Thyroid gland (tissue), 4 donors: Measurements from ENCODE around the gene SDSL. TPM values are rescaled to one million over a fixed set of nuclear protein-coding genes. Genes with fewer than 3 reads are reported as not detected.

Source experiments
- DNase-seq, 2 donors: peaks; one replicate each; pipeline ENCODE4 v3.0.0-alpha.2; 2019
- H3K27ac ChIP-seq, 3 donors: fragments of 200-600 bp; sonication (generic); 1 replicate in 2 of 3; 2 replicates in 1 of 3; pipeline ENCODE4 v1.5.1; 2016 to 2019; ENCODE audit warnings: mild to moderate bottlenecking in 1 of 3, moderate library complexity in 1 of 3
- H3K27me3 ChIP-seq: fragments of 200-600 bp; sonication (generic); one replicate; pipeline ENCODE4 v1.5.1; 2019
- H3K36me3 ChIP-seq, 2 donors: fragments of 200-600 bp; sonication (generic); one replicate each; pipeline ENCODE4 v1.5.1; 2016 to 2019
- H3K4me1 ChIP-seq, 2 donors: fragments of 200-600 bp; sonication (generic); one replicate each; pipeline ENCODE4 v1.5.1; 2017 to 2019
- H3K4me3 ChIP-seq, 3 donors: fragments of 200-600 bp; sonication (generic); replicated peaks in 1 of 3; 1 replicate in 2 of 3; 2 replicates in 1 of 3; pipeline ENCODE4 v1.5.1; 2016; ENCODE audit warnings: mild to moderate bottlenecking in 1 of 3
- H3K9me3 ChIP-seq: fragments of 200-600 bp; sonication (generic); one replicate; pipeline ENCODE4 v1.5.1; 2017
- CTCF ChIP-seq, 6 experiments: fragments of 200-600 bp in 3 of 6; fragments of 450-650 bp in 3 of 6; sonication (generic) in 3 of 6; IDR thresholded peaks; one replicate each; pipeline ENCODE4 v1.5.1; 2016 to 2019; ENCODE audit warnings: antibody characterized with exemption in 6 of 6, mild to moderate bottlenecking in 2 of 6, inconsistent platforms in 1 of 6, moderate library complexity in 1 of 6
- POLR2A ChIP-seq, 2 donors: fragments of 450-650 bp; IDR thresholded peaks; one replicate each; pipeline ENCODE4 v1.6.1; 2017; ENCODE audit warnings: antibody characterized with exemption in 2 of 2, mild to moderate bottlenecking in 2 of 2, moderate library complexity in 1 of 2
- WGBS, 2 donors: methylation state at CpG; one replicate each; pipeline ENCODE4 v1.1.5; 2017; 5-methylcytosine and 5-hydroxymethylcytosine counted together
- intact Hi-C: fragments of 100-400 bp; cut with DNase I; formaldehyde crosslinking; loops from one replicate; pipeline ENCODE4 v1.15.1; 2023
- total RNA-seq, 4 donors: library from RNA; depleted of rRNA; stranded (reverse); fragments of >200 nt; gene quantifications; one replicate each; pipeline ENCODE4 v1.2.3, GENCODE V29; 2016

SDSL gene
- total RNA-seq, 4 donors from 2014 or later, result 13.6 to 42.2 (median 27.5) TPM

GRCh38 chr12:113386866-113387566 lies 35.2 kb upstream of the SDSL start:
- Histone ChIP-seq H3K36me3 (peaks cover 23 to 31% of the 10 kb centered on the region in 2 donors), H3K27me3 (no peaks in the 10 kb centered on the region), H3K9me3 (no peaks in the 10 kb centered on the region), H3K4me3 (no peak overlapping the region), H3K27ac (no peak overlapping the region), H3K4me1 (no peaks in the 10 kb centered on the region)
- no peak for DNase-seq
- WGBS, 2 donors, result 96 to 98% methylated on average over 6 of the region's 12 CpGs
- intact Hi-C loops, result no loop called here
- no peak for TF ChIP-seq POLR2A (IDR thresholded peaks at IDR 0.05)
- no peak for TF ChIP-seq CTCF (IDR thresholded peaks at IDR 0.05)

- no peak overlapping the region for H3K27ac ChIP-seq
- intact Hi-C loops, result no loop called here
- H3K36me3 ChIP-seq, result peaks cover 23 to 31% of the 10 kb centered on the region in 2 donors
- TF ChIP-seq POLR2A (IDR thresholded peaks at IDR 0.05) (no peak), CTCF (IDR thresholded peaks at IDR 0.05) (no peak)
- no peak for DNase-seq
- no peaks in the 10 kb centered on the region for H3K27me3 ChIP-seq
- H3K4me1 ChIP-seq, result no peaks in the 10 kb centered on the region
- no peaks in the 10 kb centered on the region for H3K9me3 ChIP-seq
- no peak overlapping the region for H3K4me3 ChIP-seq
- WGBS, 2 donors, result 95 to 98% methylated on average over 11 of the region's 11 CpGs
Observed at GRCh38 chr12:113387631-113388030, 34.5 kb upstream of the SDSL start.

GRCh38 chr12:113388351-113388750 lies 33.8 kb upstream of the SDSL start:
- no peak for DNase-seq
- intact Hi-C loops, result no loop called here
- peaks cover 23 to 31% of the 10 kb centered on the region in 2 donors for H3K36me3 ChIP-seq
- no peaks in the 10 kb centered on the region for H3K9me3 ChIP-seq
- H3K27me3 ChIP-seq, result no peaks in the 10 kb centered on the region
- H3K4me1 ChIP-seq, result no peaks in the 10 kb centered on the region
- no peak overlapping the region for H3K27ac ChIP-seq
- TF ChIP-seq POLR2A (IDR thresholded peaks at IDR 0.05), result no peak
- no peak for TF ChIP-seq CTCF (IDR thresholded peaks at IDR 0.05)
- H3K4me3 ChIP-seq, result no peak overlapping the region
- 97 to 98% methylated on average over 5 to 12 of the region's 14 CpGs for WGBS, 2 donors

- DNase-seq, result no peak
- H3K4me1 ChIP-seq, result no peaks in the 10 kb centered on the region
- 95 to 96% methylated on average over 6 of the region's 6 CpGs for WGBS, 2 donors
- intact Hi-C loops, result no loop called here
- peaks cover 18 to 19% of the 10 kb centered on the region in 2 donors for H3K36me3 ChIP-seq
- no peak for TF ChIP-seq CTCF (IDR thresholded peaks at IDR 0.05)
- TF ChIP-seq POLR2A (IDR thresholded peaks at IDR 0.05), result no peak
- H3K4me3 ChIP-seq, result no peak overlapping the region
- no peaks in the 10 kb centered on the region for H3K27me3 ChIP-seq
- no peaks in the 10 kb centered on the region for H3K9me3 ChIP-seq
- H3K27ac ChIP-seq, result no peak overlapping the region
Observed at GRCh38 chr12:113390064-113391043, 31.8 kb upstream of the SDSL start.
